Measurements from ENCODE around the gene CDK6. TPM values are rescaled to one million over a fixed set of nuclear protein-coding genes. Genes with fewer than 3 reads are reported as not detected.

CDK6 gene
- polyA plus RNA-seq, 1 donor (not counting 4 experiments of a cell fraction or from before 2014, with no cell fraction given): 53.5 TPM

DNA sequence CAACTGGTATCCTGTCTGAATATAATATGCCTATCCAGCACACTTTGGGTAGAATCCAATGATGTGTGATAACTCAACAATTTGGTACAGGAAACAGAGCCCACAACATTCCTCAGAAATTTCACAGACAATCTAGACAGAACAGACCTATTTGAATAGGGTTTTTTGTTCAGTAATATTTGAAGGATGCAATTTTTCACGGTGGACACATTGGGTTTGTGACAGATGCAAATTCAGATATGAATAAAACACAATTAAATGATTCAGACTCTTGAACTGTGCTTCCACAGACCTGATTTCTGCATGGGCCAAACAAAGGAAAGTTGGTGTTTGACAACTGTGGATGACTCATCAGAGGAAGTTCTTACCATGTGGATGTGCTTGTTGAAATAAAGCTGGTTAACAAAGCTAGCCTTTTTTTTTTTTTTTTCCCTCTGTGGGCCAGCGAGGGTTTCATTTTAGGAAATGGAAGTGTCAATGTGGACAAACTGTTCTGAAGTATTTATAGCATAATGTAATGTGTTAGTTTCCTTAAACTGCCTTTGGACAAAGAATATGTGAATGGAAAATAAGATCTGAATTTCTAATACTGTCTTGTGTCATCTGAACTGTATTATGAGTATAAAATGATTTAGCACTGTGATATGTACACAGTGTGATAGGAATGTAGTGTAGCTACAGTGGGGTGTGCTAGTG lies 203.0 kb downstream of the CDK6 start:
- Histone ChIP-seq H3K27ac (ENCODE audit: control insufficient read depth, insufficient read depth, low read length) (peak overlapping the region; percentile 90), H3K4me1 (ENCODE audit: control insufficient read depth, extremely low read depth, insufficient read depth, low read length) (peaks cover 41% of the 10 kb centered on the region), H3K9me3 (ENCODE audit: control insufficient read depth, low read depth, low read length) (peaks cover 2% of the 10 kb centered on the region), H4K20me1 (ENCODE audit: control insufficient read depth, extremely low read depth, insufficient read depth, low read length) (no peaks in the 10 kb centered on the region), H3K4me3 (ENCODE audit: control insufficient read depth in 2 of 3, extremely low read depth in 1 of 3, insufficient read depth in 2 of 3, low read depth in 1 of 3, low read length in 3 of 3) (peak overlapping the region in 1 of 3 experiments; percentile 35), H3K9ac (ENCODE audit: control insufficient read depth, extremely low read depth, insufficient read depth, low read length) (no peak overlapping the region), H3K27me3 (ENCODE audit: control insufficient read depth, extremely low read depth, insufficient read depth, low read length) (no peaks in the 10 kb centered on the region), H3K9me1 (ENCODE audit: control insufficient read depth, extremely low read depth, insufficient read depth, low read length) (peaks cover 2% of the 10 kb centered on the region), H3K79me2 (ENCODE audit: control insufficient read depth, insufficient read depth, low read length) (peaks cover 49% of the 10 kb centered on the region), H2AFZ (ENCODE audit: control insufficient read depth, low read length) (no peak overlapping the region), H3K36me3 (ENCODE audit: control insufficient read depth in 2 of 2, extremely low read depth in 1 of 2, insufficient read depth in 2 of 2, low read length in 2 of 2) (peaks cover 2 to 8% of the 10 kb centered on the region in 2 experiments), H3K4me2 (ENCODE audit: control insufficient read depth, extremely low read depth, insufficient read depth, low read depth, low read length) (peak overlapping the region; percentile 78)
- TF ChIP-seq, protein P1, sequence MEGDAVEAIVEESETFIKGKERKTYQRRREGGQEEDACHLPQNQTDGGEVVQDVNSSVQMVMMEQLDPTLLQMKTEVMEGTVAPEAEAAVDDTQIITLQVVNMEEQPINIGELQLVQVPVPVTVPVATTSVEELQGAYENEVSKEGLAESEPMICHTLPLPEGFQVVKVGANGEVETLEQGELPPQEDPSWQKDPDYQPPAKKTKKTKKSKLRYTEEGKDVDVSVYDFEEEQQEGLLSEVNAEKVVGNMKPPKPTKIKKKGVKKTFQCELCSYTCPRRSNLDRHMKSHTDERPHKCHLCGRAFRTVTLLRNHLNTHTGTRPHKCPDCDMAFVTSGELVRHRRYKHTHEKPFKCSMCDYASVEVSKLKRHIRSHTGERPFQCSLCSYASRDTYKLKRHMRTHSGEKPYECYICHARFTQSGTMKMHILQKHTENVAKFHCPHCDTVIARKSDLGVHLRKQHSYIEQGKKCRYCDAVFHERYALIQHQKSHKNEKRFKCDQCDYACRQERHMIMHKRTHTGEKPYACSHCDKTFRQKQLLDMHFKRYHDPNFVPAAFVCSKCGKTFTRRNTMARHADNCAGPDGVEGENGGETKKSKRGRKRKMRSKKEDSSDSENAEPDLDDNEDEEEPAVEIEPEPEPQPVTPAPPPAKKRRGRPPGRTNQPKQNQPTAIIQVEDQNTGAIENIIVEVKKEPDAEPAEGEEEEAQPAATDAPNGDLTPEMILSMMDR (optimal IDR thresholded peaks at IDR 0.05 in 1 of 3, IDR thresholded peaks at IDR 0.05 in 1 of 3, conservative IDR thresholded peaks at IDR 0.05 in 1 of 3; ENCODE audit: extremely low read depth in 1 of 3, insufficient read depth in 2 of 3, low read length in 3 of 3): no peak
- no peak for TF ChIP-seq EZH2 (IDR thresholded peaks at IDR 0.05; ENCODE audit: low read length)
- dilution Hi-C loops (cut with MboI; ENCODE audit: extremely low pct_ligation_motif_present, low sequenced_read_pairs): no loop called here
- peak; percentile 77 for DNase-seq (ENCODE audit: low read depth, low spot score)
- peak; percentile 96 for FAIRE-seq

DNA sequence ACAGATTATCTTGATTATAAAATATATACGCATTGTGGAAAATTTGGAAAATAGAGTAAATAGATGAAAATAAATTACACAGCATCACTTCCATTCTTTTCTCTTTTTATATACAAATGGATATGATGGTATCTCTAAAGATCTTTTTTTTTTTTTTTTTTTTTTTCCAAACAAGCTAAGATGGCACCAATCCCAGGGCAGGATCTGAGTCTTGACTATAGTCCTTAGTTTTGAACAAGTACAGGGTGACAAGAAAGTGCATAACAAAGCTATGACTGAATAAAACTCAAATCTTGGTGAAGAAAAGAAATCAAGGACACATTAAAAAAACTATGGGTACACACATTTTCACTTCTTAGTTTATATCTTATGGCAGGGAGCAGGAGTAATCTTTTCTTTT lies 203.6 kb downstream of the CDK6 start:
- dilution Hi-C loops (cut with MboI; ENCODE audit: extremely low pct_ligation_motif_present, low sequenced_read_pairs): no loop called here
- Histone ChIP-seq H3K9ac (ENCODE audit: control insufficient read depth, extremely low read depth, insufficient read depth, low read length) (no peak overlapping the region), H3K79me2 (ENCODE audit: control insufficient read depth, insufficient read depth, low read length) (peaks cover 47% of the 10 kb centered on the region), H3K36me3 (ENCODE audit: control insufficient read depth in 2 of 2, extremely low read depth in 1 of 2, insufficient read depth in 2 of 2, low read length in 2 of 2) (peaks cover 2 to 10% of the 10 kb centered on the region in 2 experiments), H3K9me1 (ENCODE audit: control insufficient read depth, extremely low read depth, insufficient read depth, low read length) (no peaks in the 10 kb centered on the region), H3K4me1 (ENCODE audit: control insufficient read depth, extremely low read depth, insufficient read depth, low read length) (peaks cover 41% of the 10 kb centered on the region), H4K20me1 (ENCODE audit: control insufficient read depth, extremely low read depth, insufficient read depth, low read length) (no peaks in the 10 kb centered on the region), H3K27ac (ENCODE audit: control insufficient read depth, insufficient read depth, low read length) (peak overlapping the region; percentile 90), H3K4me3 (ENCODE audit: control insufficient read depth in 2 of 3, extremely low read depth in 1 of 3, insufficient read depth in 2 of 3, low read depth in 1 of 3, low read length in 3 of 3) (peak overlapping the region in 1 of 3 experiments; percentile 35), H3K27me3 (ENCODE audit: control insufficient read depth, extremely low read depth, insufficient read depth, low read length) (no peaks in the 10 kb centered on the region), H3K9me3 (ENCODE audit: control insufficient read depth, low read depth, low read length) (peaks cover 2% of the 10 kb centered on the region), H3K4me2 (ENCODE audit: control insufficient read depth, extremely low read depth, insufficient read depth, low read depth, low read length) (peak overlapping the region; percentile 78), H2AFZ (ENCODE audit: control insufficient read depth, low read length) (no peak overlapping the region)
- DNase-seq (ENCODE audit: low read depth, low spot score): no peak
- TF ChIP-seq, protein P1 (optimal IDR thresholded peaks at IDR 0.05 in 1 of 3, IDR thresholded peaks at IDR 0.05 in 1 of 3, conservative IDR thresholded peaks at IDR 0.05 in 1 of 3; ENCODE audit: extremely low read depth in 1 of 3, insufficient read depth in 2 of 3, low read length in 3 of 3): no peak
- no peak for TF ChIP-seq EZH2 (IDR thresholded peaks at IDR 0.05; ENCODE audit: low read length)
- no peak for FAIRE-seq

Measured in keratinocyte (primary cell).